Colonic mucosa (tissue), 4 donors: ENCODE measurements around the gene OASL. TPM values are rescaled to one million over a fixed set of nuclear protein-coding genes. Genes with fewer than 3 reads are reported as not detected.
"Not testable (repeated sequence)": the region's sequence is repeated elsewhere in the genome, so short reads cannot be mapped to it uniquely, and the experiment has no call there.

Source experiments
- DNase-seq: peaks from one replicate; pipeline ENCODE4 v3.0.0-alpha.2; 2020
- H3K27ac ChIP-seq: fragments of 200-600 bp; one replicate; pipeline ENCODE4 v1.8.0; 2021
- H3K27me3 ChIP-seq: fragments of 200-600 bp; one replicate; pipeline ENCODE4 v1.8.0; 2021
- H3K36me3 ChIP-seq: fragments of 200-600 bp; one replicate; pipeline ENCODE4 v1.8.0; 2021
- H3K4me1 ChIP-seq: fragments of 200-600 bp; one replicate; pipeline ENCODE4 v1.8.0; 2021; ENCODE audit warnings: mild to moderate bottlenecking
- H3K4me3 ChIP-seq: fragments of 200-600 bp; one replicate; pipeline ENCODE4 v1.8.0; 2021
- H3K9ac ChIP-seq, 2 donors: one replicate each; pipeline ENCODE4 v1.7.0; 2013; ENCODE audit warnings: control low read depth in 2 of 2, low read depth in 2 of 2, low read length in 2 of 2
- H3K9me3 ChIP-seq: fragments of 200-600 bp; one replicate; pipeline ENCODE4 v1.8.0; 2021
- intact Hi-C: fragments of 100-400 bp; cut with DNase I; formaldehyde crosslinking; loops from one replicate; pipeline ENCODE4 v1.14.1; 2022
- total RNA-seq, 2 donors: library from RNA; stranded (reverse); fragmentation: NEBNext Ultra II Directional in 1 of 2; extraction: Animal tissue kit (Norgen Biotek cat#: 25700) in 1 of 2; gene quantifications; one replicate each; pipeline ENCODE4 v1.2.1, GENCODE V29; 2021
- TF ChIP-seq, protein P1 (sequence below): fragments of 200-600 bp; IDR thresholded peaks from one replicate; pipeline ENCODE4 v1.8.0; 2022; ENCODE audit warnings: antibody characterized with exemption, mild to moderate bottlenecking
- donor health status: healthy.
- donor health status: DM: no; HTN: no; CAD: no.
- donor health status: DM: no; HTN: no; CAD: no.

The OASL gene
- total RNA-seq, 2 donors from 2014 or later, result 5.2 to 7.0 TPM

DNA sequence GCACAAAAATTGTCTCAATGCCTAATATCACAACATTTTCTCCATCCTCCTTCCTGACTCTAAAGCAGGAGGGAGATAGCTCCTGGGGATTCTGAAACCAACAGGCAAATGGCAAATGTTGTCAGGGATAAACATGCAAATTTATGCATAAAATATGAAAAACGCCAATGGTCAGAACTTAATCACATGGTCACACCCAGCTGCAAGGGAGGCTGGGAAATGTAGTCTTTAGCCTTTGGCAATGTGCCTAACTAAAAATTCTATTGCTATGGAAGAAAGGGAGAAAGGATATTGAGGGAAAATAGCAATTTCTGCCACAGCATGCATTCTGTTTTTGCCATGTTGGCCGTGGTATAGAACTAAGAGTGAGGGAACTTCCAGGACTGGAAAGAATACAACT lies 11.7 kb upstream of the OASL start:
- H3K9ac ChIP-seq, result no peak overlapping the region
- DNase-seq, result no peak
- H3K27ac ChIP-seq, result no peak overlapping the region
- H3K4me3 ChIP-seq, result no peak overlapping the region
- H3K4me1 ChIP-seq, result no peaks in the 10 kb centered on the region
- intact Hi-C loops, result no loop called here
- no peaks in the 10 kb centered on the region for H3K27me3 ChIP-seq
- no peaks in the 10 kb centered on the region for H3K36me3 ChIP-seq
- H3K9me3 ChIP-seq, result no peaks in the 10 kb centered on the region
- TF ChIP-seq, protein P1, sequence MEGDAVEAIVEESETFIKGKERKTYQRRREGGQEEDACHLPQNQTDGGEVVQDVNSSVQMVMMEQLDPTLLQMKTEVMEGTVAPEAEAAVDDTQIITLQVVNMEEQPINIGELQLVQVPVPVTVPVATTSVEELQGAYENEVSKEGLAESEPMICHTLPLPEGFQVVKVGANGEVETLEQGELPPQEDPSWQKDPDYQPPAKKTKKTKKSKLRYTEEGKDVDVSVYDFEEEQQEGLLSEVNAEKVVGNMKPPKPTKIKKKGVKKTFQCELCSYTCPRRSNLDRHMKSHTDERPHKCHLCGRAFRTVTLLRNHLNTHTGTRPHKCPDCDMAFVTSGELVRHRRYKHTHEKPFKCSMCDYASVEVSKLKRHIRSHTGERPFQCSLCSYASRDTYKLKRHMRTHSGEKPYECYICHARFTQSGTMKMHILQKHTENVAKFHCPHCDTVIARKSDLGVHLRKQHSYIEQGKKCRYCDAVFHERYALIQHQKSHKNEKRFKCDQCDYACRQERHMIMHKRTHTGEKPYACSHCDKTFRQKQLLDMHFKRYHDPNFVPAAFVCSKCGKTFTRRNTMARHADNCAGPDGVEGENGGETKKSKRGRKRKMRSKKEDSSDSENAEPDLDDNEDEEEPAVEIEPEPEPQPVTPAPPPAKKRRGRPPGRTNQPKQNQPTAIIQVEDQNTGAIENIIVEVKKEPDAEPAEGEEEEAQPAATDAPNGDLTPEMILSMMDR, result no peak

DNA sequence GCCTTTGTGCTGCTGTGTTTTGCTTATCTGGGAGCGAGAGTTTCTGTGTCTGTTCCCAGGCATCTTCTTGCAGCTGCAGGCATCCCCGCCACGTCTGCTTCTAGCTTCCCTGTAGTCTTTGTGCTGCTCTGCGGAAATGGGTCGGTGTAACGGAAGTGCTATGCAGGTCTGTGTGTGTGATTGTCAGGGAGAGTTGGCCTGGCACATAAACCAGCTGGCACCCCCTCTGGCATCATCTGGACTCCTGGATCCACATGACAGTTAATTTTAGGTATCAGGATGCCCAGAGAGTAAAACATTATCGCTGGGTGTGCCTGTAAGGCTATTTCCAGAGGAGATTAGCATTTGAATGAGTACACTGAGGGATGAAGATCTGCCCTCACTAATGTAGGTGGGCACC lies 9.4 kb upstream of the OASL start:
- H3K36me3 ChIP-seq, result no peaks in the 10 kb centered on the region
- no peak overlapping the region for H3K4me3 ChIP-seq
- no peaks in the 10 kb centered on the region for H3K4me1 ChIP-seq
- no peak overlapping the region for H3K27ac ChIP-seq
- intact Hi-C loops, result no loop called here
- H3K27me3 ChIP-seq, result no peaks in the 10 kb centered on the region
- no peak overlapping the region for H3K9ac ChIP-seq
- TF ChIP-seq, protein P1, result no peak
- no peak for DNase-seq
- no peaks in the 10 kb centered on the region for H3K9me3 ChIP-seq

DNA sequence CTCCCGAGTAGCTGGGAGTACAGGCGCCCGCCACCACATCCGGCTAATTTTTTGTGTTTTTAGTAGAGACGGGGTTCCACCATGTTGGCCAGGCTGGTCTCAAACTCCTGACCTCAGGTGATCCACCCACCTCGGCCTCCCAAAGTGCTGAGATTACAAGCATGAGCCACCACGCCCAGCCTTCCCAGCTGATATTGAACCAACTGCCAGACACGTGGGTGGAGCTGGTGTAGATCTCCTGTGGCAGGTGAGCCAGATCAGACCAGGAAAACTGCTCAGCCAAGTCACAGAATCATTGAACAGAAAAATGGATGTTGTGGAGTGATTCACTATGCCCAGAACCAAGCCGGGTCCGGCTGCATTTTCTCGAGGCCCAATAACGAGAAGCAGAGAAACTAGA lies 8.4 kb upstream of the OASL start:
- DNase-seq, result peak; percentile 76
- H3K36me3 ChIP-seq, H3K27me3 ChIP-seq, H3K9ac ChIP-seq, H3K9me3 ChIP-seq, intact Hi-C loops, H3K27ac ChIP-seq, H3K4me1 ChIP-seq, H3K4me3 ChIP-seq: not testable (repeated sequence)

DNA sequence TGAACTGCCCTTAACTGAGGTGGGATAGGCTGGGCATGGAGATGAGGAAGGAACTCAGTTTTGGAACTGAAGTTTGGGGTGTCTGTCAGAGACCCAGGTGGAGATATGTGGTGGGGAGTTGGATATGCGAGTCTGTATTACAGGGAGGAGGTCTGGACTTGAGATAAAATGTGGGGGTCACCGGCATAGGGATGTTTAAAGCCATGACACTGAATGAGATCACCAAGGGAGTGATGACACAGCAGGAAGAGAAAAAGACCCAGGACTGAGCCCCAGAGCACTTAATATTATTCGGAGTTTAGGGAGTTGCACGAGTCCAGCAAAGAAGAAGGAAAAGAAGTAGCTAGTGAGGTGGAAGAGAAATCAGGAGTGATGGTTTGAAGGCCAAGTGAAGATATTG lies 4.0 kb upstream of the OASL start:
- H3K36me3 ChIP-seq, result no peaks in the 10 kb centered on the region
- H3K27me3 ChIP-seq, result no peaks in the 10 kb centered on the region
- DNase-seq, result no peak
- H3K4me3 ChIP-seq, result no peak overlapping the region
- intact Hi-C loops, result no loop called here
- H3K27ac ChIP-seq, result no peak overlapping the region
- H3K9ac ChIP-seq, result no peak overlapping the region
- H3K9me3 ChIP-seq, result no peaks in the 10 kb centered on the region
- no peaks in the 10 kb centered on the region for H3K4me1 ChIP-seq
- TF ChIP-seq, protein P1, result no peak

DNA sequence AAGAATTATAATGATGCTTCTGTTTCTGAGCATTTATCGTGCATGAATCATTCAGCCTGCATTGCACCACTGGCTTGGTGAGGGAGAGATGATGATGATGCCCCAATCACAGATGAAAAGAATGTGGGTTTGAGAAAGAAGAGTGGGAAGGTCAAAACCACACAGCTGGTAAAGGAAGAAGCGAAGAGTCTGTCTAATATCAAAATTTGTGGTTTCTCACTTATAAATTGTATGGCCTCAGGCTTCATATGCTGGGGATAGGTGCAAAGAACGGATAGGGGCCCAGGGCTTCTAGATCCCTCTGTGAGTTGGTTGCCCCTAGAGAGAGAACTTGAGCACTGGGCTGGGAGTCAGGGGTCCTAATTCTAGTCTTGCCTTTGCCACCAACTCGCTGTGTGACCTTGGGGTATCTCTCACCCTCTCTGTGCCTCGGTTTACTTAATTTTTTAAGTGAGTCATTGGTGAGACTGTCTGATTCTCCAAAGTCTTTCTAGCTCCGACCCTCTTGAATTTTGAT lies 2.2 kb downstream of the OASL start:
- Histone ChIP-seq H3K9me3 (no peaks in the 10 kb centered on the region), H3K27ac (no peak overlapping the region), H3K4me3 (no peak overlapping the region), H3K27me3 (no peaks in the 10 kb centered on the region), H3K36me3 (no peaks in the 10 kb centered on the region), H3K4me1 (no peaks in the 10 kb centered on the region), H3K9ac (no peak overlapping the region)
- no peak for DNase-seq
- intact Hi-C loops, result no loop called here
- TF ChIP-seq, protein P1, result no peak

DNA sequence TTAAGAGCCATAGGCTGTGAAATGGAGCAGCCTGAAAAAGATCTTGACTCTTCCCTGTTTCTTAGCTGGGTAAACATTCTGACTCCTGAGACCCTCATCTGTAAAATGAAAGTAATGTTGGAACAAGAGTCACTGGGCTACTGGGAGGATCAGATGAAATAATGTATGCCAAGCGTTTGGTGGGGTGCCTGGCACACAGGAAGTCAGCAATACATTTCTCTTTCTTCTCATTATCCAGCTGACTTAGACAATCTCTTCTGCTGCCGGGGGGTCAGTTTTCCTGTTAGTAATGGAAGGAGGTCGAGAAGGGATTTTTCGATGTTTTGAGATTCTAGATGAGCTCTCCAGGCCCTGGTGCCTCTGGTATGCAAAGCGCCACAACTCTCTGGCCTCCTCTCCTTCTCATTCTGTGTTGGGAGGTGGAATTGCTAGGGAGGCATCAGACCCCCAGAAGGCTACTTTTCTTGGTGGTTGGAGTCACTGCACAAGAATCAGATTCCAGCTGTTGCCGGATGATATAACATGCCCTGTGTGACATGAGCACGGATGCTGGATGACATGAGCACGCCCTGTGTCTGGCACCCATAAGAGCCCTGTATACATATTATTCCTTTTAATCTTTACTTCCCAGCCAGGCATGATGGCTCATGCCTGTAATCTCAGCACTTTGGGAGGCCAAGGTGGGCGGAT lies 4.3 kb downstream of the OASL start:
- no peak for DNase-seq
- no peak overlapping the region for H3K4me3 ChIP-seq
- peak overlapping the region; percentile 34 for H3K27ac ChIP-seq
- H3K9me3 ChIP-seq, result no peaks in the 10 kb centered on the region
- no peaks in the 10 kb centered on the region for H3K4me1 ChIP-seq
- no peaks in the 10 kb centered on the region for H3K27me3 ChIP-seq
- H3K36me3 ChIP-seq, result no peaks in the 10 kb centered on the region
- intact Hi-C loops, result no loop called here
- H3K9ac ChIP-seq, result no peak overlapping the region
- TF ChIP-seq, protein P1, result no peak
